IMR-90 (cell line): ENCODE measurements around the gene STX18. TPM values are rescaled to one million over a fixed set of nuclear protein-coding genes. Genes with fewer than 3 reads are reported as not detected.

ENCODE experiments used
- ATAC-seq: fragments of 200-7000 bp; cut with Tn5 transposase; 2 replicates; pipeline ENCODE4 v1.9.1; 2020; ENCODE audit warnings: low read depth, mild to moderate bottlenecking, moderate library complexity
- BruUV-seq: library from RNA; stranded (reverse); fragments of 400-500 nt; replicated peaks from 2 replicates; lab custom pipeline; 2021; lab: Mats Ljungman, UMichigan
- CTCF ChIA-PET: fragments of 300-600 bp; formaldehyde crosslinking; extraction: SDS; loops from one replicate; lab custom pipeline; 2021; ENCODE audit warnings: antibody characterized with exemption; lab: Yijun Ruan, JAX
- POLR2A ChIA-PET: fragments of 300-600 bp; sonication (Branson Sonifier 250); formaldehyde crosslinking; loops from one replicate; lab custom pipeline; 2022; ENCODE audit warnings: antibody characterized with exemption; ENCODE audit not compliant: unreplicated experiment; lab: Charles Lee
- DNase-seq: peaks from one replicate; pipeline ENCODE4 v3.0.0; 2013
- H2AFZ ChIP-seq: replicated peaks from 2 replicates; pipeline ENCODE3; 2013; ENCODE audit warnings: low read length, mild to moderate bottlenecking; ENCODE audit not compliant: poor library complexity
- H2AK5ac ChIP-seq: 2 replicates; pipeline ENCODE4 v1.6.1; 2013; ENCODE audit warnings: low read depth, low read length, inconsistent platforms
- H2AK9ac ChIP-seq: replicated peaks from 2 replicates; pipeline ENCODE3; 2013; ENCODE audit warnings: mild to moderate bottlenecking, low read depth, low read length, moderate library complexity; ENCODE audit not compliant: poor library complexity
- H2BK120ac ChIP-seq: 2 replicates; pipeline ENCODE4 v1.6.1; 2013; ENCODE audit warnings: low read depth, low read length, inconsistent platforms
- H2BK15ac ChIP-seq: 3 replicates; pipeline ENCODE4 v1.6.1; 2013; ENCODE audit warnings: low read depth, low read length, inconsistent platforms
- H2BK20ac ChIP-seq: 2 replicates; pipeline ENCODE4 v1.6.1; 2013; ENCODE audit warnings: low read depth, mild to moderate bottlenecking, inconsistent platforms, low read length, moderate library complexity
- H2BK5ac ChIP-seq: 2 replicates; pipeline ENCODE4 v1.6.1; 2013; ENCODE audit warnings: mild to moderate bottlenecking, low read depth, low read length, inconsistent platforms; ENCODE audit not compliant: poor library complexity, severe bottlenecking
- H3K14ac ChIP-seq: replicated peaks from 2 replicates; pipeline ENCODE4 v1.6.1; 2013; ENCODE audit warnings: low read depth, low read length, inconsistent platforms
- H3K18ac ChIP-seq: 2 replicates; pipeline ENCODE4 v1.6.1; 2013; ENCODE audit warnings: low read depth, low read length, control low read depth
- H3K23ac ChIP-seq: 2 replicates; pipeline ENCODE4 v1.6.1; 2013; ENCODE audit warnings: low read depth, low read length, inconsistent platforms
- H3K27ac ChIP-seq: 2 replicates; pipeline ENCODE4 v1.5.1; 2013; ENCODE audit warnings: mild to moderate bottlenecking, control low read depth, low read length; ENCODE audit not compliant: insufficient read depth
- H3K27me3 ChIP-seq: 2 replicates; pipeline ENCODE4 v1.6.1; 2013; ENCODE audit warnings: low read length; ENCODE audit not compliant: control insufficient read depth, insufficient read depth
- H3K36me3 ChIP-seq: 2 replicates; pipeline ENCODE4 v1.6.1; 2013; ENCODE audit warnings: low read length, mixed read lengths; ENCODE audit not compliant: control insufficient read depth, insufficient read depth
- H3K4ac ChIP-seq: 2 replicates; pipeline ENCODE4 v1.6.1; 2013; ENCODE audit warnings: low read depth, low read length, inconsistent platforms
- H3K4me1 ChIP-seq: 2 replicates; pipeline ENCODE4 v1.6.1; 2013; ENCODE audit warnings: low read length, mixed read lengths; ENCODE audit not compliant: control insufficient read depth, insufficient read depth
- H3K4me2 ChIP-seq: 2 replicates; pipeline ENCODE4 v1.6.1; 2013; ENCODE audit warnings: low read depth, mild to moderate bottlenecking, control low read depth, low read length, moderate library complexity
- H3K4me3 ChIP-seq: 2 replicates; pipeline ENCODE4 v1.5.1; 2013; ENCODE audit warnings: low read depth, mild to moderate bottlenecking, control low read depth, low read length, moderate library complexity; ENCODE audit not compliant: insufficient read depth
- H3K56ac ChIP-seq: 2 replicates; pipeline ENCODE4 v1.6.1; 2013; ENCODE audit warnings: low read length, inconsistent platforms; ENCODE audit not compliant: insufficient read depth; ENCODE audit errors: extremely low read depth
- H3K79me1 ChIP-seq, 2 experiments: 2 replicates each; pipeline ENCODE4 v1.6.1; 2013; ENCODE audit warnings: low read length in 2 of 2, inconsistent platforms in 1 of 2, low read depth in 1 of 2
- H3K9ac ChIP-seq: 2 replicates; pipeline ENCODE4 v1.6.1; 2013; ENCODE audit warnings: low read depth, low read length, control low read depth
- H3K9me1 ChIP-seq: 2 replicates; pipeline ENCODE4 v1.6.1; 2013; ENCODE audit warnings: low read length, inconsistent platforms; ENCODE audit not compliant: insufficient read depth
- H3K9me3 ChIP-seq: 2 replicates; pipeline ENCODE4 v1.6.1; 2013; ENCODE audit warnings: low read length; ENCODE audit not compliant: control insufficient read depth, insufficient read depth
- H4K20me1 ChIP-seq: 2 replicates; pipeline ENCODE4 v1.6.1; 2013; ENCODE audit warnings: low read length, inconsistent platforms; ENCODE audit not compliant: insufficient read depth
- H4K5ac ChIP-seq: 2 replicates; pipeline ENCODE4 v1.6.1; 2013; ENCODE audit warnings: mild to moderate bottlenecking, low read depth, low read length, control low read depth
- H4K8ac ChIP-seq, 2 experiments: 2 replicates each; pipeline ENCODE4 v1.6.1; 2013; ENCODE audit warnings: low read depth in 2 of 2, low read length in 2 of 2, control low read depth in 1 of 2, inconsistent platforms in 1 of 2
- H4K91ac ChIP-seq: 2 replicates; pipeline ENCODE4 v1.6.1; 2013; ENCODE audit warnings: low read depth, low read length, inconsistent platforms; ENCODE audit not compliant: insufficient read depth
- SMC3 ChIP-seq: fragments of 150-350 bp; IDR thresholded peaks from 2 replicates; pipeline ENCODE4 v1.6.1; 2016; ENCODE audit warnings: low read depth, mild to moderate bottlenecking, antibody characterized with exemption, low read length, moderate library complexity
- WGBS, 2 experiments: methylation state at CpG; one replicate each; pipeline versions ENCODE4 v1.1.5 to v1.1.7; 2013; ENCODE audit warnings: missing lambda C conversion rate in 2 of 2; ENCODE audit not compliant: insufficient read length in 1 of 2; ENCODE audit errors: extremely low coverage in 2 of 2; 5-methylcytosine and 5-hydroxymethylcytosine counted together
- dilution Hi-C: fragments of 300-500 bp; cut with HindIII; formaldehyde crosslinking; loops from one replicate; pipeline ENCODE4 v1.14.3; 2018; ENCODE audit warnings: low sequenced_read_pairs; ENCODE audit not compliant: unreplicated experiment
- in situ Hi-C: fragments of 300-500 bp; cut with MboI; formaldehyde crosslinking; loops from 3 replicates; pipeline ENCODE4 v1.14.3; 2019; ENCODE audit warnings: low sequenced_read_pairs, inconsistent platforms, mixed read lengths
- intact Hi-C: fragments of 100-400 bp; cut with micrococcal nuclease; formaldehyde crosslinking; loops from 2 replicates; pipeline ENCODE4 v1.10.0; 2022
- polyA plus RNA-seq, 3 experiments: library from polyadenylated mRNA; depleted of rRNA; stranded (reverse); fragments of >200 nt; gene quantifications; 2 replicates each; pipeline ENCODE4 v1.2.3, GENCODE V29; 2012; ENCODE audit warnings: low replicate concordance in 1 of 3
- total RNA-seq: library from RNA; depleted of rRNA; stranded (reverse); fragments of >200 nt; gene quantifications from 2 replicates; pipeline ENCODE4 v1.2.3, GENCODE V29; 2012
- TF ChIP-seq, protein P1 (sequence below): conservative IDR thresholded peaks from 2 replicates; pipeline ENCODE4 v1.5.1; 2012; ENCODE audit warnings: mild to moderate bottlenecking, low read depth, low read length, improper control_type of control experiment

Gene STX18
- total and polyA plus RNA-seq, 2 of the 4 experiments (the other 2 are of a cell fraction): 20.1 to 23.4 TPM

- peaks cover 13% of the 10 kb centered on the region for H3K4me1 ChIP-seq
- no peak overlapping the region for H3K23ac ChIP-seq
- H3K56ac ChIP-seq: no peak overlapping the region
- no peaks in the 10 kb centered on the region for H3K9me3 ChIP-seq
- H4K91ac ChIP-seq: no peak overlapping the region
- H2AFZ ChIP-seq: no peak overlapping the region
- H3K9me1 ChIP-seq: peaks cover 5% of the 10 kb centered on the region; the same call in 1 of the 2 replicates
- H2AK9ac ChIP-seq: no peak overlapping the region
- dilution Hi-C loops: no loop called here
- H2BK120ac ChIP-seq: no peak overlapping the region
- no peak overlapping the region for H2BK20ac ChIP-seq
- H4K5ac ChIP-seq: no peak overlapping the region
- no peak overlapping the region for H4K8ac ChIP-seq
- no peak overlapping the region for H3K14ac ChIP-seq
- DNase-seq (no peak), ATAC-seq (peak; percentile 25; the same call in 1 of the 2 replicates)
- H3K4ac ChIP-seq: no peak overlapping the region
- no peak overlapping the region for H3K4me3 ChIP-seq
- no peaks in the 10 kb centered on the region for H3K27me3 ChIP-seq
- peaks cover 36 to 60% of the 10 kb centered on the region in 2 experiments for H3K79me1 ChIP-seq
- BruUV-seq: no TSS peak
- 43% methylated on average over 1 of the region's 3 CpGs; no CpG with 5 or more reads in 1 of the 2 experiments for WGBS, 2 experiments
- no peaks in the 10 kb centered on the region for H3K36me3 ChIP-seq
- H2BK5ac ChIP-seq: no peak overlapping the region
- in situ Hi-C loops: loop anchor here (10.0 kb wide), 1 partner anchor 513 kb away; no protein-coding TSS in a partner anchor
- H4K20me1 ChIP-seq: peaks cover 27% of the 10 kb centered on the region
- no peak overlapping the region for H3K9ac ChIP-seq
- ChIA-PET POLR2A (no interaction called here), CTCF (interaction anchor here (0.8 to 1.7 kb wide), 5 partner anchors 9 to 398 kb away, joined by 3 to 4 read pairs (median 3); no protein-coding TSS in a partner anchor)
- TF ChIP-seq, protein P1, sequence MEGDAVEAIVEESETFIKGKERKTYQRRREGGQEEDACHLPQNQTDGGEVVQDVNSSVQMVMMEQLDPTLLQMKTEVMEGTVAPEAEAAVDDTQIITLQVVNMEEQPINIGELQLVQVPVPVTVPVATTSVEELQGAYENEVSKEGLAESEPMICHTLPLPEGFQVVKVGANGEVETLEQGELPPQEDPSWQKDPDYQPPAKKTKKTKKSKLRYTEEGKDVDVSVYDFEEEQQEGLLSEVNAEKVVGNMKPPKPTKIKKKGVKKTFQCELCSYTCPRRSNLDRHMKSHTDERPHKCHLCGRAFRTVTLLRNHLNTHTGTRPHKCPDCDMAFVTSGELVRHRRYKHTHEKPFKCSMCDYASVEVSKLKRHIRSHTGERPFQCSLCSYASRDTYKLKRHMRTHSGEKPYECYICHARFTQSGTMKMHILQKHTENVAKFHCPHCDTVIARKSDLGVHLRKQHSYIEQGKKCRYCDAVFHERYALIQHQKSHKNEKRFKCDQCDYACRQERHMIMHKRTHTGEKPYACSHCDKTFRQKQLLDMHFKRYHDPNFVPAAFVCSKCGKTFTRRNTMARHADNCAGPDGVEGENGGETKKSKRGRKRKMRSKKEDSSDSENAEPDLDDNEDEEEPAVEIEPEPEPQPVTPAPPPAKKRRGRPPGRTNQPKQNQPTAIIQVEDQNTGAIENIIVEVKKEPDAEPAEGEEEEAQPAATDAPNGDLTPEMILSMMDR: no peak
- TF ChIP-seq SMC3: no peak
- H2BK15ac ChIP-seq: no peak overlapping the region
- H2AK5ac ChIP-seq: no peak overlapping the region
- intact Hi-C loops: loop anchor here (2.0 kb wide), 1 partner anchor 509 kb away; no protein-coding TSS in a partner anchor
- no peak overlapping the region for H3K27ac ChIP-seq
- H3K4me2 ChIP-seq: no peak overlapping the region
- no peak overlapping the region for H3K18ac ChIP-seq
Measured at GRCh38 chr4:4481399-4481994, 60.4 kb downstream of the STX18 start.
